Endometrial microvascular endothelial cells (primary cell): ENCODE results near the gene TEX29. TPM values are rescaled to one million over a fixed set of nuclear protein-coding genes. Genes with fewer than 3 reads are reported as not detected.

Source experiments
- in situ Hi-C: cut with HindIII; loops from 2 replicates; pipeline ENCODE4 v1.10.0; 2017; ENCODE audit warnings: low sequenced_read_pairs, low pct_unique_long_range_greater_than_20kb; ENCODE audit errors: inconsistent ontology term
- total RNA-seq: library from RNA; depleted of rRNA; stranded (reverse); fragments of >200 nt; gene quantifications from one replicate; pipeline ENCODE4 v1.2.3, GENCODE V29; 2015; ENCODE audit errors: inconsistent ontology term

TEX29 gene
- total RNA-seq, 1 donor from 2014 or later, result not detected

- in situ Hi-C loops, result no loop called here
Measured at GRCh38 chr13:111287201-111287600, 33.2 kb upstream of the TEX29 start.

GRCh38 chr13:111288276-111288675 is 32.2 kb upstream of the TEX29 start:
- in situ Hi-C loops, result no loop called here

- in situ Hi-C loops, result no loop called here
Measured at GRCh38 chr13:111289251-111289650, 31.2 kb upstream of the TEX29 start.

- in situ Hi-C loops, result no loop called here
Measured at GRCh38 chr13:111291908-111292307, 28.5 kb upstream of the TEX29 start.

- in situ Hi-C loops, result no loop called here
Measured at GRCh38 chr13:111292710-111293485, 27.5 kb upstream of the TEX29 start.

- in situ Hi-C loops, result no loop called here
Measured at GRCh38 chr13:111295886-111296285, 24.6 kb upstream of the TEX29 start.

GRCh38 chr13:111296417-111296816 is 24.0 kb upstream of the TEX29 start:
- in situ Hi-C loops, result no loop called here

GRCh38 chr13:111298214-111298975 is 22.0 kb upstream of the TEX29 start:
- in situ Hi-C loops, result no loop called here

- in situ Hi-C loops, result no loop called here
Measured at GRCh38 chr13:111302045-111302726, 18.3 kb upstream of the TEX29 start.

GRCh38 chr13:111303559-111303958 is 16.9 kb upstream of the TEX29 start:
- in situ Hi-C loops, result no loop called here

- in situ Hi-C loops, result no loop called here
Measured at GRCh38 chr13:111304041-111304544, 16.3 kb upstream of the TEX29 start.

GRCh38 chr13:111304603-111305289 is 15.7 kb upstream of the TEX29 start:
- in situ Hi-C loops, result no loop called here

- in situ Hi-C loops, result no loop called here
Measured at GRCh38 chr13:111312944-111313590, 7.4 kb upstream of the TEX29 start.

GRCh38 chr13:111313911-111314425 is 6.5 kb upstream of the TEX29 start:
- in situ Hi-C loops, result no loop called here

GRCh38 chr13:111314852-111315251 is 5.6 kb upstream of the TEX29 start:
- in situ Hi-C loops, result no loop called here

GRCh38 chr13:111315347-111315995 is 5.0 kb upstream of the TEX29 start:
- in situ Hi-C loops, result no loop called here

GRCh38 chr13:111316161-111316730 is 4.2 kb upstream of the TEX29 start:
- in situ Hi-C loops, result no loop called here
